B cell (primary cell): ENCODE results near the gene SGSM1.

Experiments used
- EZH2 ChIP-seq: IDR thresholded peaks from 2 replicates; pipeline ENCODE4 v1.6.1; 2012; ENCODE audit warnings: borderline replicate concordance, low read depth, mild to moderate bottlenecking, moderate library complexity, low read length; ENCODE audit not compliant: insufficient read depth, poor library complexity, severe bottlenecking
- TF ChIP-seq, protein P1 (sequence below): fragments of 200-600 bp; IDR thresholded peaks from one replicate; pipeline ENCODE4 v1.8.0; 2022; ENCODE audit warnings: antibody characterized with exemption, mild to moderate bottlenecking

DNA sequence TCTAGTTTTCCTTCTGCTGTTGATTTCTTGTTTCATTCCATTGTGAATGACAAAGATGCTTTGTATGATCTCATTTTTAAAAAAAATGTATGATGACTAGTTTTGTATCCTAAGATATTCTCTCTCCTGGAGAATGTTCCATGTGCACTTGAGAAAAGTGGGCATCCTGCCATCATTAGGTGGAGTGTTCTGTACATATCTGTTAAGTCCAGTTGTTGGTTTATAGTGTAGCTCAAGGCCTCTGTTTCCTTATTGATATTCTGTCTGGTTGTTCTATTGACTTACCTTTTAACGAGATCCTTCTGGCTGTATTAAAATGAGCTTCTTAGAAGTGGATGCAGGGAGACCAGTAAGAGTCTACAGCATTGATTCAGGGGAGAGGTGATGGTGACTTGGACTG, 35.2 kb downstream of the SGSM1 start:
- TF ChIP-seq, protein P1, sequence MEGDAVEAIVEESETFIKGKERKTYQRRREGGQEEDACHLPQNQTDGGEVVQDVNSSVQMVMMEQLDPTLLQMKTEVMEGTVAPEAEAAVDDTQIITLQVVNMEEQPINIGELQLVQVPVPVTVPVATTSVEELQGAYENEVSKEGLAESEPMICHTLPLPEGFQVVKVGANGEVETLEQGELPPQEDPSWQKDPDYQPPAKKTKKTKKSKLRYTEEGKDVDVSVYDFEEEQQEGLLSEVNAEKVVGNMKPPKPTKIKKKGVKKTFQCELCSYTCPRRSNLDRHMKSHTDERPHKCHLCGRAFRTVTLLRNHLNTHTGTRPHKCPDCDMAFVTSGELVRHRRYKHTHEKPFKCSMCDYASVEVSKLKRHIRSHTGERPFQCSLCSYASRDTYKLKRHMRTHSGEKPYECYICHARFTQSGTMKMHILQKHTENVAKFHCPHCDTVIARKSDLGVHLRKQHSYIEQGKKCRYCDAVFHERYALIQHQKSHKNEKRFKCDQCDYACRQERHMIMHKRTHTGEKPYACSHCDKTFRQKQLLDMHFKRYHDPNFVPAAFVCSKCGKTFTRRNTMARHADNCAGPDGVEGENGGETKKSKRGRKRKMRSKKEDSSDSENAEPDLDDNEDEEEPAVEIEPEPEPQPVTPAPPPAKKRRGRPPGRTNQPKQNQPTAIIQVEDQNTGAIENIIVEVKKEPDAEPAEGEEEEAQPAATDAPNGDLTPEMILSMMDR = no peak
- no peak for TF ChIP-seq EZH2
